Measurements from ENCODE around the gene ANKRD13A.
"Not testable (repeated sequence)": the region's sequence is repeated elsewhere in the genome, so short reads cannot be mapped to it uniquely, and the experiment has no call there.

ANKRD13A gene

DNA sequence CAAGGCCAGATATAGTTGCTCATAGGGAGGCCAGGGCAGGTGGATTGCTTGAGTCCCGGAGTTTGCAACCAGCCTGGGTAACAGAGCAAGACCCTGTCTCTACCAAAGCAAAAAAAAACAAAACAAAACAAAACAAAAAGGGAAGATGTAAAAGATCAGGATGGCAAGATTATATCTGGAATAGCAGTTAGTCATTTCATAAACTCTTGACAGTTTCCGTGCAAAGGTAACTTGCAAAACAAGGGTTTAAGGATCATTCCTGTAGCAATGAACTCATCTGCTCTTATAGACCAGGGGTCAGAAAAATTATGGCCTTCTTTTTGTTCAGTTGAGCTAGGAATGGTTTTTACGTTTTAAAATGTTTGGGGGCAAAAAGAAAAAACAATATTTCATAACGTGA lies 32.7 kb upstream of the ANKRD13A start:
- Mint-ChIP-seq H3K27me3 (no peaks in the 10 kb centered on the region), H3K9me3 (no peaks in the 10 kb centered on the region), H3K36me3 (ENCODE audit: low read depth) (peaks cover 97% of the 10 kb centered on the region), H3K4me1 (ENCODE audit: low read depth) (peaks cover 10% of the 10 kb centered on the region), H3K4me3 (no peak overlapping the region), H3K27ac (no peak overlapping the region)
- intact Hi-C loops (cut with micrococcal nuclease), result no loop called here

DNA sequence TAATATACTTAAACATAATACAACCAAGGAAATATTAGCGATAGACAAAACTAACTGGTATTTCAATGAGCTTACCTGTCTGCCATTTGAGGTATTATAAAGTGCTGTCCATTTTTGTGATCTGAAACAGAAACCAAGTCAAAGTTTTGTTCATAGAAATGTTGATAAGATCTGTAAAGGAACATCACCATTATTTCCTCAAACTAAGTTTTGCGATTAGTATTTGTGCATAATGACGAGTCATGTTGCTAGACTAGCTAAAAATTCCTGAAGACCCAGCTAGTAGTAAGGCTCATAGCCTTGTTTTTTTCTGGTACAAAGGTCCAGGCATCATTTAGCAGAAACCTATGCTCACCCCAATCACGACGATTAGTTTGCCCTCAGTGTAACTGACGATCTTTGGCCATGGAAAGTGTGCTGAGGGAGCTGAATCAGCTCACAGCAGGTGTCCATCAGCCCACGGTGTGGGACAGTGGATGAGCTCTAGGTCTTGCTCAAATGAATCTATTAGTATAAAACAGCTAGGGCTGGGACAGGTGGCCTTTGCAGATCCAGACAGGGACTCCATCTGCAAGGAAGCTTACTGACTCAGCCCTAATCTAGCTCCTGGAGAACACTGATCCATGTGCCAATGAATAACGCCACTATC lies 31.7 kb upstream of the ANKRD13A start:
- H3K27ac Mint-ChIP-seq, result no peak overlapping the region
- intact Hi-C loops (cut with micrococcal nuclease), result no loop called here
- H3K4me3 Mint-ChIP-seq, result no peak overlapping the region
- peaks cover 10% of the 10 kb centered on the region for H3K4me1 Mint-ChIP-seq (ENCODE audit: low read depth)
- no peaks in the 10 kb centered on the region for H3K9me3 Mint-ChIP-seq
- peaks cover 97% of the 10 kb centered on the region for H3K36me3 Mint-ChIP-seq (ENCODE audit: low read depth)
- H3K27me3 Mint-ChIP-seq, result no peaks in the 10 kb centered on the region

DNA sequence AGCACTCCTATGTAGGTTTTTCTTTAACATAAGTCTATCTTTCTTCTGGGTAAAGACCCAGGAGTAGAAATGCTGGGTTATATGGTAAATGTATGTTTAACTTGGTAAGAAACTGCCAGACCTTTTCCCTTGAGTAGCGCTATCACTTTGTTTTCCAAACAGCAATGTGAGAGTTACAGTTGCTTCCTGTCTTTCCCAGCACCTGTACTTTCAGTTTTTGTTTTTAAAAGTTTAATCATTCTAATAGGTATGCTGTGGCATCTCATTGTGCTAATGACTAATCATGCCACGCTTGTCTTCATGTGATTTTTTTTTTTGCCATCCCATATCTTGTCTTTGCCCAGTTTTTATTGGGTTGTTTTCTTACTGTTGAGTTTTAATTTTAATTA lies 31.2 kb upstream of the ANKRD13A start:
- H3K36me3 Mint-ChIP-seq (ENCODE audit: low read depth), result peaks cover 97% of the 10 kb centered on the region

DNA sequence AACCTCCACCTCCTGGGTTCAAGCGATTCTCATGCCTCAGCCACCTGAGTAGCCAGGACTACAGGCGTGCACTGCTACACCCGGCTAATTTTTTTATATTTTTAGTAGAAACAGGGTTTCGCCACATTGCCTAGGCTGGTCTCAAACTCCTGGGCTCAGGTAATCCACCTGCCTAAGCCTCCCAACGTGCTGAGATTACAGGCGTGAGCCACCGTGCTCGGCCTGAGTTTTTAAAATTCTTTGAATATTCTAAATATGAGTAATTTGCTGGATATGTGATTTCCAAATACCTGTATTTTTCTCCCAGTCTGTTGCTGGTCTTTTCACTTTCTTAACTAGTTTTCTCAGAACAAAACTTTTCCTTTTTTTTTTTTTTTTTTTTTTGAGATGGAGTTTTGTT lies 30.4 kb upstream of the ANKRD13A start:
- no peak overlapping the region for H3K27ac Mint-ChIP-seq

More for the DNA sequence above, 31.2 kb upstream of the ANKRD13A start:
- H3K9me3 Mint-ChIP-seq, result no peaks in the 10 kb centered on the region
- peaks cover 10% of the 10 kb centered on the region for H3K4me1 Mint-ChIP-seq (ENCODE audit: low read depth)
- intact Hi-C loops (cut with micrococcal nuclease), result no loop called here
- H3K27me3 Mint-ChIP-seq, result no peaks in the 10 kb centered on the region
- no peak overlapping the region for H3K4me3 Mint-ChIP-seq
- H3K27ac Mint-ChIP-seq, result no peak overlapping the region

DNA sequence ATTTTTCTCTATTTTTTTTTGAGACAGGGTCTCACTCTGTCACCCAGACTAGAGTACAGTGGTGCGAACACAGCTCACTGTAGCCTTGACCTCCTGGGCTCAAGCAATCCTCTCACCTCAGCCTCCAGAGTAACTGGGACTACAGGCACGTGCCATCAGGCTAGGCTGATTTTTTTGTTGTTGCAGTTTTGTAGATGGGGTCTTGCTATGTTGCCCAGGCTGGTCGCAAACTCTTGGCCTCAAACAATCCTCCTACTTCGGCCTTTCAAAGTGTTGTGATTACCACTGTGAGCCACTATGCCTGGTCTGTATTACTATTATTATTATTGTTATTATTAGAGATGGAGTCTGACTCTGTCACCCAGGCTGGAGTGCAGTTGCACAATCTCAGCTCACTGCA lies 26.4 kb upstream of the ANKRD13A start:
- Mint-ChIP-seq H3K9me3 (no peaks in the 10 kb centered on the region), H3K27ac (no peak overlapping the region), H3K36me3 (ENCODE audit: low read depth) (peaks cover 99% of the 10 kb centered on the region), H3K4me1 (ENCODE audit: low read depth) (peaks cover 16% of the 10 kb centered on the region), H3K27me3 (no peaks in the 10 kb centered on the region), H3K4me3 (no peak overlapping the region)
- intact Hi-C loops (cut with micrococcal nuclease), result no loop called here

More for the DNA sequence above, 30.4 kb upstream of the ANKRD13A start:
- Mint-ChIP-seq H3K27me3 (no peaks in the 10 kb centered on the region), H3K4me1 (ENCODE audit: low read depth) (peaks cover 16% of the 10 kb centered on the region), H3K36me3 (ENCODE audit: low read depth) (peaks cover 97% of the 10 kb centered on the region), H3K4me3 (no peak overlapping the region), H3K9me3 (no peaks in the 10 kb centered on the region)
- intact Hi-C loops (cut with micrococcal nuclease), result no loop called here

DNA sequence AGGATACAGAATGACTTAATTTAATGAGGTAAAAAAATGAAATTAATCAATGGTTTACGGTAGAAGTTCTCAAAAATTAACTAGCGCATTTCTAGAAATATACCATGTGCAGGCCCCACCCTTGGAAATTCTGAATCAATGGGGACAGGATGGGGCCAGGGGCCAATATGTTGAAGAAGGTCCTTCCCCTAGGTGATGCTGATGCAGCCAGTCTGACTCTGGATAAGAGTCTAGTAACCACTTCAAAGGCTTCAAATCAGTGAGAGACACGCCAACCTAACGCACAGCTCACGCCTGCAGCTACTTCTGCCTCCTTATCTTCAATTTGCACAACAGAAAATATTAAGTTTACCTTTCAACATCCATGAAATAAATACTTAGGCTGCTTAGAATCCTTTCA lies 17.9 kb upstream of the ANKRD13A start:
- intact Hi-C loops (cut with micrococcal nuclease), result no loop called here
- Mint-ChIP-seq H3K4me1 (ENCODE audit: low read depth) (peaks cover 35% of the 10 kb centered on the region), H3K27ac (no peak overlapping the region)

DNA sequence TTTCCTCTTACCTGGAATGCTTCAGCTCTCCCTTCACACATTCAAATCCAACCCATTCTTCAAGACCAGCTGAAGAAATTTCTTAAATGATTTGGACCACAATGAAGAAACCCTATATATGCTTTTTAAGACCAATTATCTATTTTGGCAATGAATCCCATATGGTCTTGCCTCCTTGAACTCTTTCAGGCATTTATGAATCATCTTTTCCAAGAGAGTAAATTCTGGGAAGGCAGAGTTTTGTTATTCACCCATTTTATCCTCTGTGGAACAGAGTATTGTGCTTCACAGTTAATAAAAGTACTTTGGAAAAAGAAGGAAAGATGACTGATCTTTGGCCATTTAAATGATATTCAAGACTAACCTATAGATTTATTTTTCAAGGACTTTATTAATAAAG lies 17.0 kb upstream of the ANKRD13A start:
- peaks cover 35% of the 10 kb centered on the region for H3K4me1 Mint-ChIP-seq (ENCODE audit: low read depth)
- H3K36me3 Mint-ChIP-seq (ENCODE audit: low read depth), result peaks cover 96% of the 10 kb centered on the region
- H3K27ac Mint-ChIP-seq, result peak overlapping the region; percentile 8
- no peaks in the 10 kb centered on the region for H3K9me3 Mint-ChIP-seq
- no peaks in the 10 kb centered on the region for H3K27me3 Mint-ChIP-seq
- intact Hi-C loops (cut with micrococcal nuclease), result no loop called here
- H3K4me3 Mint-ChIP-seq, result no peak overlapping the region

More for the DNA sequence above, 17.9 kb upstream of the ANKRD13A start:
- peaks cover 98% of the 10 kb centered on the region for H3K36me3 Mint-ChIP-seq (ENCODE audit: low read depth)
- H3K4me3 Mint-ChIP-seq, result no peak overlapping the region
- no peaks in the 10 kb centered on the region for H3K9me3 Mint-ChIP-seq
- H3K27me3 Mint-ChIP-seq, result no peaks in the 10 kb centered on the region

DNA sequence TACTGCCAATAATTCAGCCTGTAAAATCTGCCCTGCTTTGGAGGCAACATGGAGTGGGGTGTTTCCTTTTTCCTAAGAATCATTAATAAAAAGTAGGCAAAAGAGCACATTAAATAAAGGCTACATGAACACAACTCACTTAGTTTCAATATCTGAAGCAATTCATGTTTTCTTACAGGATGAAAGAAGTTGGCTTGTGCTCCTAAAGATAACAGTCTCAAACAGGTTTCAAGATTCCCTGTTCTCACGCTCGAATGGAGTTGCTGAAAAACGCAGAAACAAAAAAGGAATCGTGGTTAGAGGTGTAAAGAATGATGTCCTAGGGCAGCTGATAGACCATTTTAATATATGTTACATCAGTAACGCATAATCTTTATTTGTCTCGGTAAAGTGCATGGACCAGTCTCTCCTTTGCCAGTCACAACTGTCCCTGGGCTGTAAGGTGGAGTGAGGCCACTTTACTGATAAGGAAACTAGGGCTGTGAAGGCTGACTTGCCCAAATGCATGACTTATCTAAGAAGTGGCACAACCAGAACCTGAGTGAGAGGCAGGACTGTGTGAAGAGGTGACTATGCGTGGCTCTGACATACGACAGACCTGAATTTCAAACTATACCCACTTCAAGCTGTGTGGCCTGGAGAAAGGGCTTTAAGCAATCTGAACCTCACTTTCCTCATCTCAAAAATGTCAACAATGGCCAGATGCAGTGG lies 15.6 kb upstream of the ANKRD13A start:
- intact Hi-C loops (cut with micrococcal nuclease), result no loop called here
- H3K9me3 Mint-ChIP-seq, result no peaks in the 10 kb centered on the region
- H3K4me3 Mint-ChIP-seq, result no peak overlapping the region

DNA sequence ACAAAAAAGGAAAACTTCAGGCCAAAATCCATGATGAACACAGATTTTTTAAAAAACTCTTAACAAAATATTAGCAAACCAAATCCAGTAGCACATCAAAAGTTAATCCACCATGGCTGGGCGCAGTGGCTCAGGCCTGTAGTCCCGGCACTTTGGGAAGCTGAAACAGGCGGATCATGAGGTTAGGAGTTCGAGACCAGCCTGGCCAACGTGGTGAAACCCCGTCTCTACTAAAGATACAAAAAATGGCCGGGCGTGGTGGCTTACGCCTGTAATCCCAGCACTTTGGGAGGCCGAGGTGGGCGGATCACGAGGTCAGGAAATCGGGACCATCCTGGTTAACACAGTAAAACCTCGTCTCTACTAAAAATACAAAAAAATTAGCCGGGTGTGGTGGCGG lies 13.0 kb upstream of the ANKRD13A start:
- peaks cover 96% of the 10 kb centered on the region for H3K36me3 Mint-ChIP-seq (ENCODE audit: low read depth)
- intact Hi-C loops (cut with micrococcal nuclease), result not testable (repeated sequence)
- peaks cover 15% of the 10 kb centered on the region for H3K4me1 Mint-ChIP-seq (ENCODE audit: low read depth)

More for the DNA sequence above, 15.6 kb upstream of the ANKRD13A start:
- H3K36me3 Mint-ChIP-seq (ENCODE audit: low read depth), result peaks cover 96% of the 10 kb centered on the region
- no peaks in the 10 kb centered on the region for H3K27me3 Mint-ChIP-seq
- no peak overlapping the region for H3K27ac Mint-ChIP-seq
- H3K4me1 Mint-ChIP-seq (ENCODE audit: low read depth), result peaks cover 31% of the 10 kb centered on the region

DNA sequence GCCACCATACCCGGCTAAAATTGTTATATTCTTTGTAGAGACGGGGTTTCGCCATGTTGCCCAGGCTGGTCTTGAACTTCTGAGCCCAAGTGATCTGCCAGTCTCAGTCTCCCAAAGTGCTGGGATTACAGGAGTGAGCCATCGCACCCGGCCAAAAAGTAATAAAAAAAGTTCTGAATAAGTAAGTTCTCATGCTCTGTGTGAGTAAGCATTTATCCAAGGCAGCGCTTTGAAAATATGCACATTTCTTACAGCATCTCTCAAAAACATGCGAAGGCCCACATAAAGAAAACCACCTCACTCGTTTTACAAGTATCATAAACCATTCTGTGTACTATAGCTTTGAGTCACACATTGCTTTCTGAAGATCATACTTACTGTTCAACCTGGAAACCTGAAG lies 11.6 kb upstream of the ANKRD13A start:
- H3K27ac Mint-ChIP-seq, result no peak overlapping the region
- no peaks in the 10 kb centered on the region for H3K27me3 Mint-ChIP-seq
- no peak overlapping the region for H3K4me3 Mint-ChIP-seq
- H3K9me3 Mint-ChIP-seq, result no peaks in the 10 kb centered on the region
- H3K4me1 Mint-ChIP-seq (ENCODE audit: low read depth), result peaks cover 8% of the 10 kb centered on the region
- peaks cover 90% of the 10 kb centered on the region for H3K36me3 Mint-ChIP-seq (ENCODE audit: low read depth)
- intact Hi-C loops (cut with micrococcal nuclease), result no loop called here

More for the DNA sequence above, 13.0 kb upstream of the ANKRD13A start:
- H3K9me3 Mint-ChIP-seq, H3K4me3 Mint-ChIP-seq, H3K27me3 Mint-ChIP-seq, H3K27ac Mint-ChIP-seq: not testable (repeated sequence)

DNA sequence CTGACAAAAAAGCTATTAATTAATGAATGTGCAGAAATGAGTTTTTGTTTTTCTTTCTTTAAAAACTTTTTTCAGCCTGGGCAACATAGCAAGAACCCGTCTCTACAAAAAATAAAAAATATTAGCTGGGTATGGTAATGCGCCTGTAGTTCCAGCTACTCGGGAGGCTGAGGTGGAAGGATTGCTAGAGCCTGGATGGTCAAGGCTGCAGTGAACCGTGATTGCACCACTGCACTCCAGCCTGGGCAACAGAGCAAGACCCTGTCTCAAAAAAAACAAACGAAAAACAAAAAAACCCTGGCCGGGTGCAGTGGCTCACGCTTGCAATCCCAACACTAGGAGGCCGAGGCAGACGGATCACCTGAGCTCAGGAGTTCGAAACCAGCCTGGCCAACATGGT lies 11.0 kb upstream of the ANKRD13A start:
- intact Hi-C loops (cut with micrococcal nuclease), result no loop called here
- H3K27ac Mint-ChIP-seq, result no peak overlapping the region

DNA sequence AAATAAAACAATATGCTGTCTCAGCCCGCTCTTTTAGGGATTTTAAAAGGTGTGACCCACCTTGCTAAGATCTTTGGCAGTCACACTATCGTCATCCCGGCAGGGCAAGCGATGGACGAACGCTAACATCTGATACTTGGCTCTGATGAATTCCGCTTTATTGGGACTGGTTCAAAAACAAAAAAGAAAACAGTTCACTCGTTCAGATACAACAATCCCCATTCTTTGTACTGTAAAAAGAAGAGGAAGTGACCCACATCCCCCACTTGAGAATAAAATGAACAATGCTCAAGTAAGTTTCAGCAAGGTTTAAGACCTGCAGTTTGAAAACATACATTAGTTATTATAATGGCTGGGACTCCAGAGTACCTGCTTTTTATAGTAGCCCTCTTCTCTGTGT lies 10.3 kb upstream of the ANKRD13A start:
- no peak overlapping the region for H3K27ac Mint-ChIP-seq
- intact Hi-C loops (cut with micrococcal nuclease), result no loop called here
- peaks cover 15% of the 10 kb centered on the region for H3K4me1 Mint-ChIP-seq (ENCODE audit: low read depth)
- H3K9me3 Mint-ChIP-seq, result no peaks in the 10 kb centered on the region
- H3K27me3 Mint-ChIP-seq, result no peaks in the 10 kb centered on the region
- H3K4me3 Mint-ChIP-seq, result no peak overlapping the region
- H3K36me3 Mint-ChIP-seq (ENCODE audit: low read depth), result peaks cover 83% of the 10 kb centered on the region

More for the DNA sequence above, 11.0 kb upstream of the ANKRD13A start:
- Mint-ChIP-seq H3K4me3 (no peak overlapping the region), H3K9me3 (no peaks in the 10 kb centered on the region), H3K27me3 (no peaks in the 10 kb centered on the region), H3K4me1 (ENCODE audit: low read depth) (peaks cover 14% of the 10 kb centered on the region), H3K36me3 (ENCODE audit: low read depth) (peaks cover 89% of the 10 kb centered on the region)

DNA sequence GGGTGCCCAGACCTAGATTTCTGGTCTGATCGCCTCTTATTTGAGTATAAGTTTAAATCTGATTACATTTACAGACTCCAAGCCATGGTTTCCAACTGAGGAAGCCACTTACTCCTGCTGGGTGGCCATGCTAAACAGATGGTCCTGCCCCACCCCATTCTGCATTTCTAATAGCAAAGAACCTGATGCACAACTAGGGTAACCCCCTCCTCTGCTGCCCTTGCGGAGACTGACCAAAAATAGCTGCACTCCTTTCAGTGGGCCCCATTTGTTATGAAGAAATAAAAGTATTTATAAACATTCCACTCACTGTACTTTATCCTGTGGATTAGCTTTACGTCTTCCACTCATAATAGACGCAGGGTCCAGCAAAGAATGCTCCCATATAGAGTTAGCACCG lies 9.8 kb upstream of the ANKRD13A start:
- Mint-ChIP-seq H3K27ac (no peak overlapping the region), H3K4me1 (ENCODE audit: low read depth) (peaks cover 19% of the 10 kb centered on the region), H3K36me3 (ENCODE audit: low read depth) (peaks cover 78% of the 10 kb centered on the region), H3K27me3 (no peaks in the 10 kb centered on the region), H3K9me3 (no peaks in the 10 kb centered on the region), H3K4me3 (no peak overlapping the region)
- intact Hi-C loops (cut with micrococcal nuclease), result no loop called here

DNA sequence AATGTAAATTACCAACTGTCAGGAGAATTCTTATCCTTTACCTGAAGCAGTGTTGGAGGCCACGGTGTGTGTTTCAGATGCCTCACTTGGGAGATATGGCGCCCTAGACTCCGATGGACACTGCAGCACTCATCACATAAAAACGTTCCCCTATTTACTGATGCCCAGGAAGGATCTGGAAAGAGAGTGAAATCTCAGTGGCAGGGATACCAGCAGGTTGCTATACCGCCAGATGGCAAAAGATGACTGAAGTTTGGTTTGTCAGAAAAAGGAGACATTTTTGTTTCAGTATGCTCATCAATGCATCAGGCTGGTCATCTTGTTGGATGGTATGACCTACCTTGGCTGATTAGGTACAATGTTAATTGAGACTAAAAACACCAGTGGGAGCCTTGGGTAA lies 7.6 kb upstream of the ANKRD13A start:
- no peaks in the 10 kb centered on the region for H3K9me3 Mint-ChIP-seq
- no peaks in the 10 kb centered on the region for H3K27me3 Mint-ChIP-seq
- H3K36me3 Mint-ChIP-seq (ENCODE audit: low read depth), result peaks cover 65% of the 10 kb centered on the region
- no peak overlapping the region for H3K27ac Mint-ChIP-seq
- peaks cover 26% of the 10 kb centered on the region for H3K4me1 Mint-ChIP-seq (ENCODE audit: low read depth)
- intact Hi-C loops (cut with micrococcal nuclease), result no loop called here
- no peak overlapping the region for H3K4me3 Mint-ChIP-seq

DNA sequence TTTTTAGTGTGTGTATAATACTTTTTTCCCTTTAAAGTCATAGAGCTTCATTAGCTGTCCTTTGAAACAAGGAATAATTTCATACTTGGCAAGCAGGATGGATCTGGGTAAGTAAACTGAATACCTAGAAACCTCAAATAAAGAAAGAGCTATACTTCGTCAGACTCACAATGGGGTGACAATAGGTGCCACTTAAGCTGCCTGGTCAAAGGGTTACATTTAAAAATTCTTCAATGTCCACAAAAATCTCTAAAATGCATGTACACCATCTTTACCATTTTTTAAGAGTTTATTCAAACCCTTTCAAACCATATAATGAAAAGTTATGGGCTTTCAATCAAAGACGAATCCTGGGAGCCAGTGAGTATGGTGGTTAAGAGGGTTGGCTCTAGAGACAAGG lies 6.1 kb upstream of the ANKRD13A start:
- intact Hi-C loops (cut with micrococcal nuclease), result no loop called here
- peaks cover 52% of the 10 kb centered on the region for H3K36me3 Mint-ChIP-seq (ENCODE audit: low read depth)

More for the DNA sequence above, 6.1 kb upstream of the ANKRD13A start:
- Mint-ChIP-seq H3K27me3 (no peaks in the 10 kb centered on the region), H3K4me1 (ENCODE audit: low read depth) (peaks cover 36% of the 10 kb centered on the region), H3K27ac (peak overlapping the region; percentile 32), H3K9me3 (no peaks in the 10 kb centered on the region), H3K4me3 (no peak overlapping the region)

All from dendritic cell treated with granulocyte-macrophage colony-stimulating factor and Interleukin-4, amounts not matched to agents 40 ng/mL and 50 ng/mL, for 4 days (primary cell).